Suprapubic skin (tissue), 3 donors: ENCODE measurements around the gene EFCAB10.

Experiments used
- CTCF ChIP-seq, 2 donors: fragments of 200-600 bp in 1 of 2; fragments of 450-650 bp in 1 of 2; sonication (generic) in 1 of 2; IDR thresholded peaks; one replicate each; pipeline ENCODE4 v1.5.1; 2016 to 2019; ENCODE audit warnings: antibody characterized with exemption in 2 of 2, mild to moderate bottlenecking in 1 of 2, moderate library complexity in 1 of 2
- POLR2A ChIP-seq, 2 donors: fragments of 450-650 bp; IDR thresholded peaks; one replicate each; pipeline ENCODE4 v1.6.1; 2017; ENCODE audit warnings: antibody characterized with exemption in 2 of 2, mild to moderate bottlenecking in 2 of 2, moderate library complexity in 2 of 2

DNA sequence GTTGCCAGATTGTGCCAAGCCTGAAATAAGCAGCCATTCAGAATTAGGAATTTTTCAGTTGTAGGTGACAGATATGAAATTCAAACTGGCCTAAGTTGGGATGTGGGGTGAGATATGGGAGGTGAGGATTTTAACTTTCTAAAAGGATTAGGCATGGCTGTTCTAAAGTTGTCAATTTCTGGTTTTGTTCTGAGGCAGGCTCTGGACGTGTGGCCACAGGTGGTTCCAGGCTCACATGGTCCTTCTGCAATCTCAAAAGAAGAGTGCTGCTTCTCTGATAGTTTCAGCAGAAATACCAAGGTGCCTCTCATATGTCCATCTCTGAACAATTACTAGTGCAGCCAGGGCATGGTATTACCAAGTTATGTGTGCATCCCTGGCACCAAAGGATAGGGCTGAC, 21.4 kb downstream of the EFCAB10 start:
- no peak for TF ChIP-seq CTCF (IDR thresholded peaks at IDR 0.05)
- no peak for TF ChIP-seq POLR2A (IDR thresholded peaks at IDR 0.05)
